Skin of body (tissue), 2 donors: ENCODE measurements around the gene RTN4IP1. TPM values are rescaled to one million over a fixed set of nuclear protein-coding genes. Genes with fewer than 3 reads are reported as not detected.
A peak's percentile ranks its signal among the peaks of the same experiment; 100 is the strongest.

Experiments used
- DNase-seq: peaks from one replicate; lab custom pipeline; 2025; lab: John Stamatoyannopoulos, UW
- total RNA-seq: library from RNA; depleted of rRNA; stranded (reverse); fragments of >200 nt; gene quantifications from one replicate; pipeline ENCODE4 v1.2.3, GENCODE V29; 2014

Gene RTN4IP1
- 4.1 TPM for total RNA-seq

DNA sequence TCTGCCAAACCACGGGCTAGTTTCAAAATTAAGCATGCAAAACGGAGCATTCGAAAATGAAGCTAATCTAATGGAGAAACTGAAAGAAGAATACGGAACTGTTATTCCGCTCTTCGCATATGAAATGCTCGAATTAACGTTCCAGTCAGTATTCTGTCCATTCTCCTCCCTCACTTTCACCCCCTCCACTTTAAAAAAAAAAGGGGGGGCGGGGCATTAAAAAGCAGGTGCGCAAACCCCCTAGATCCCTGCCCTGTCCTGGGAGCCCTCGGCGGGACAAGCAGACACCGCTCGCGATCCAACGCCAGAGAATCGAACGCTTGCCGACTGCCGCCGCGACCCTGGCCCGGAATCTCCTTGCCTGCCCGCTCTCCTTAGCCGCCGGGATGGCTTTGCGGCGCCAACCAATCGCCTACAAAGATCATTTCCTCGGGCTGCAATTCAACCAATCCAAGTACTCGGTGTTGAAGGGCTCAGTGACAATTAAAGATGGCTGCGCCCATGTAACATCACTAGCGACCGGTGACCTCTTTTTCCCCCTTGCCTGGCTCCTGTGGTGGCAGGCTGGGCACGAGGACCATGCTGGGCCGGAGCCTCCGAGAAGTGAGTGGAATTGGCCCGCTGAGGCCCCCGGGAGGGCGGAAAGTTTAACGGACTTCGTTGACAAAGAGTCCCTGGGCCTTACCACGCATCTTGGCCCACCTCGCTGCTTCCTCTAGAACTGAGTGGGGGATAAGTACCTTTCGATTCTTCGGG, at the start of gene RTN4IP1, which contains the start of gene QRSL1:
TSS of gene RTN4IP1 (minus strand) at position 396 of the 756 bp plus-strand sequence. CDS start 477 bp downstream, outside the sequence.
TSS of gene QRSL1 (plus strand) at position 476 of the 756 bp plus-strand sequence. CDS start at position 580, 104 bp downstream.
- DNase-seq = peak; percentile 96

- no peak for DNase-seq
Observed at GRCh38 chr6:106677282-106677681, 48.0 kb upstream of the RTN4IP1 start.

- DNase-seq = no peak
Observed at GRCh38 chr6:106674541-106675229, 45.4 kb upstream of the RTN4IP1 start.

- DNase-seq = no peak
Observed at GRCh38 chr6:106671651-106672050, 42.4 kb upstream of the RTN4IP1 start.

- DNase-seq = no peak
Observed at GRCh38 chr6:106670236-106670635, 40.9 kb upstream of the RTN4IP1 start.

- no peak for DNase-seq
Observed at GRCh38 chr6:106667022-106667402, 37.7 kb upstream of the RTN4IP1 start.

DNA sequence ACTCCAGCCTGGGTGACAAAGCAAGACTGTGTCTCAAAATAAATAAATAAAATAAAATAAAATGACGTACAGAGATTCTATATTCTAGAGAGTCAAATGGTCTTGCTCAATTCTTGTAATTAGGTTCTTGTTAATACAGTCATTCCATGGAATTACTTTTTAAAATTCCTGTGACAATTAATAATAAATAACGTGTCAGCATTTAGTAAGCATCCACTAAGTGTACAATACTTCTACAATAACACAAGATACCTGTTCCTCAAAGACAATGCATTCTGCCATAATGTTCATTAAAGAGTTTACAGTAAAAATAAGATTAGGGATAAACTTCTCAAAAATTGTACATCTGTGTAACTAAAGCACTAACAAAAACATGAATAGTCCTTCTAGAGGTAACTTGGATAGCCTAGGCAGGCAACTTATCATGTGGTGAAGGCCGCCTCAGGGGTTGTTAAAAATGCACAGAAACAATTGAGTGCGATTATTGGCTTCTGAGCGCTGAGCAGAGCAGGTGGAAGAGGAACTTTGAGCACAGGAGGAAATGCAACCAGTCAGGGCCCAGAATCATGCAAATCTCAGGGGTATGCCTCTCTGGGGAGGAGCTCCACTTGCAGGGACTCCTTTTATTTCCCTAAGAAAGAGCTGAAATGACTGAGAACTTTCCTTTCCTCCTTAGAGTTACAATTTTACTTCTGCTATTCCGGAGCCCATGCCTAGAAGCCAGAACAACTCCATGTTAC, 37.2 kb upstream of the RTN4IP1 start:
- DNase-seq = no peak

GRCh38 chr6:106662458-106662857, 33.2 kb upstream of the RTN4IP1 start:
- no peak for DNase-seq

DNA sequence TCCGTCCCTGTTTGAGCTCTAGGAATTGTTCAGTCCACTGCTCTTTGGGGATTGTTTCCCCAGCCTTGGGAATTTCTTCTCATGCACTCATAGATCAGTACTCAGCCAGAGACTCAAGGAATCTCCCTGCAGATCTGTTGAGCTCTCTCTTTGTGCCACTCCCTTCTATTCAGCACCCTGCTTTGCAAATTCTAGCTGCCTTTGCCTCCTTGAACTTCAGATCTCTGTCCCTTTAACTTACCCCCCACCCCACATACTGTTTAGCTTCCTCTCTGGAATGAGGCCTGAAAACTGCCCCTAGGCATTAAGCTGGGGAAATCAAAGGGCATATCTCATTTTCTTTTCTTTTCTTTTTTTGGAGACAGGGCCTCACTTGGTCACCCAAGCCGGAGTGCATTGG, 30.6 kb upstream of the RTN4IP1 start:
- no peak for DNase-seq

GRCh38 chr6:106658469-106658868, 29.2 kb upstream of the RTN4IP1 start:
- DNase-seq = no peak

- DNase-seq = no peak
Observed at GRCh38 chr6:106648651-106649308, 19.5 kb upstream of the RTN4IP1 start.

DNA sequence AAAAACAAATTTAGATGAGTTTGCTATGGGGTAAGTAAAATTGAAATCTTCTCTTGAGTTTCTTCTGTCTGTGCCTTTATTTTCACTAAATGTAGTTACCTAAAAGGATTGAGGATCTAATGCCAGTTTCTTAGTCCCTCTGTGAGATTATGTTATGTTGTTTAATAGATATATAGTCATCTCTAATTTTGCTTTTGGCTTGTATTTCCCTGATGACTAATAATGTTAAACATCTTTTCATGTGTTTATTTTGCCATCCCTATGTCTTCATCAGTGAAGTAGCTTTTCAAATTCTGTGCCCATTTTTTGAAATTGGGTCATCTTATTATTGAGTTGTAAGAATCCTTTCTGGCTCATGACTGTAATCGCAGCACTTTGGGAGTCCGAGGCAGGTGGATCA, 13.8 kb upstream of the RTN4IP1 start:
- DNase-seq = no peak

DNA sequence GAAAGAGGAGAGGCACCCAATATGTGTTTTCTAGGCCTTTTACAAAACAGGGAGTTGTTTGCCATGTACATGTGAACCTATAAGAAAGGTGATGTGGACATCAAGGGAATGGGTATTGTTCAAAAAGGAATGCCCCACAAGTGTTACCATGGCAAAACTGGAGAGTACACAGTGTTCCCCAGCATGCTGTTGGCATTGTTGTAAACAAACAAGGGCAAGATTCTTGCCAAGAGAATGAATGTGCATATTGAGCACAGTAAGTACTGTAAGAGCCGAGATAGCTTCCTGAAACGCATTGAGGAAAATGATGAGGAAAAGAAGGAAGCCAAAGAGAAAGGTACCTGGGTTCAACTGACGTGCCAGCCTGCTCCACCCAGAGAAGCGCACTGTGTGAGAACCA, 13.2 kb upstream of the RTN4IP1 start:
- DNase-seq = no peak

GRCh38 chr6:106639812-106640211, 10.5 kb upstream of the RTN4IP1 start:
- DNase-seq = no peak

GRCh38 chr6:106637717-106638341, 8.5 kb upstream of the RTN4IP1 start:
- DNase-seq = no peak

DNA sequence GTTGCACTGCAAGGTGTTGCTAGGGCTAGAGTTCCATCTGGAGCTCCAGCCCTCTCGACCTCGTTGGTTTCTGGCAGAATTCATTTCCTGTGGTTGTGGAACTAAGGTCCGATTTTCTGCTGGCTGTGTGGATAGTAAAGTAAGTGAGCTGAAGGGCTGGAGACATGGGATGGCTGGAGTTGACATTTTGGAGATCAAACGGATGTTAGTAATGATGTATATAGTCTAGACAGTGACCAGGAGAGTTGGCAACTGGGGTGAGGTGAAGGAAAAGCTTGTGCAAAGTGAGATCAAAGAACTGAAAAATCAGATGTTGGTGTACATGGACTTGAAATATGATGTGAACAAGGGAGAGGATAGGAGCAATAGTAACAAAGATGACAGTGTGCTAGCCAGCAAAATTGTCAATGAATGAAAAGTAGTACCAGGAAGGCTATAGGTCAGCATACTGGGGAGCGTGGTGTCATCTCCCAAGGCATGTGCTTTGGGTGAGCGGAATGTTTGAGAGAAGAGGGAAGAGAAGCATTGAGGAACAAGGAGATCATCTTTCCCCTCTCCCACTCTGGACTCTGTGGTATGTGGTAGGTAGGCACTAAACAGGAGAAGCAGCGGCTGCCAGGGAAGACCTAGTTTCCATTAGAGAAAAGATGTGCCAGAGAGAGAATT, 7.9 kb upstream of the RTN4IP1 start:
- DNase-seq = no peak

DNA sequence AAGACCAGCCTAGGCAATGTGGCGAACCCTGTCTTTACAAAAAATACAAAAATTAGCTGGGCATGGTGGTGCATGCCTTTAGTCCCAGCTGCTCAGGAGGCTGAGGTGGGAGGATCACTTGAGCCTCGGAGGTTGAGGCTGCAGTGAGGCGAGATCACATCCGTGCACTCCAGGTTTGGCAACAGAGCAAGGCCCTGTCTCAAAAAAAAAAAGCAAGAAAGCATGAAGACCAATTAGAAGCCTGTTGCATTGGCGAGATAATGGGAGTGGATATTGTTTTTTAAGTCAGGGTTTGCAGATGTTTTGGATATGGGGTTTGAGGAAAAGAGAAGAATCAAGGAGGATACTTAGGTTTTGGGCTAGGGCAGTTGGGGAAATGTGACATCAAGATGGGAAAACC, 5.3 kb upstream of the RTN4IP1 start:
- no peak for DNase-seq

DNA sequence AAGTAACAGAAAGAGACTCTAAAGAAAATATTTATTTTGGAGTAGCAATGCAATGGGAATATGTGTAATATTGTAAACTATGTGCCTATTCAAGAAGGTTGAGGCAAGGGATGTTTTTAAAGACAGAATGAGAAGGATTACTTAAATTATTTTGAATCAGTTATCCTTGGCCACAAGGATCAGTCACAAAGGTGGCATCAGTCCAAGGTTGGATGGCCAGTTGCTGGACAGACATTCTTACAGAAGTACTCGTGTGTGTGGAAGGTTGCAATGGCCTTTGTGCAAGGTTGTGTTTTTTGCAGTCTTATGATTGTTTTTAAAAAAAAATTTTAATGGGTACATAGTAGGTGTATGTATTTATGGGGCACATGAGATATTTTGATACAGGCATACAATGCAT, 2.0 kb upstream of the RTN4IP1 start:
- no peak for DNase-seq

- DNase-seq = no peak
Observed at GRCh38 chr6:106630366-106630765, 1.1 kb upstream of the RTN4IP1 start.

DNA sequence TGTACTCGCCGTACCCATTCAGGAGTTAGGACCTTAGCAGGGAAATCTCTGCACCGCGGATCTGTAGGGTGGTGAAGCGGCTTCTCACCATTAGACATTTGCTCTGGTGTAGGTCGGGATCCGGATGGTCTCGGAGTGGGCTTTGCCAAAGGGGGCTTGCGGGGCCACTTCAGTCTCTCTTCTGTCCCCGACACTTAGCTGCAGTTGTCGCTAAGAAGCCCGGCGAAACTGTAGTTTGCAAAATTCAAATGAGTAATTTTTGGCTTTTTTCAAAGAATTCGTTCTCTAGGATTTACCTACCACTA, 513 bp upstream of the RTN4IP1 start:
- no peak for DNase-seq

DNA sequence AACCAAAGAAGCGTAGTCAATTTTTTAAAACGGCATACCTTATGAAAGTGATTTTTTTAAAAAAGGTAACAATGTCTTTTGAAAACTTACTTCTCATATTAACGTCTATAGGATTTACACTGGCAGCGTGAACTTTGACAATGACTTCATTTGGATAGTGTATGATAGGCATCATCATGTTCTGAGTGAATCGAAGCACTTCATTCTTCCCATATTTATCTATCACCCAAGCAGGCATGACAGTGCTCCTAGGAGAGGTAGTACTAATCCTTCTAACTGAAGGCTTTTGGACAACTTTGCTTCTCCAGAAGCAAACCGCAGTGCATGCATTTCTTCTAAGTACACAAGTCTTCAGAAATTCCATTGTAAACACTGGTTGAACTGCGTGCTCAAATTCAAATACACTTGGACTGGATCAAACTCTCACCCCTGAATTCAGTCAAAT, 618 bp downstream of the RTN4IP1 start:
- no peak for DNase-seq
